Measurements from ENCODE around the gene FCGBP. TPM values are rescaled to one million over a fixed set of nuclear protein-coding genes. Genes with fewer than 3 reads are reported as not detected.
"Not testable (repeated sequence)": the region's sequence is repeated elsewhere in the genome, so short reads cannot be mapped to it uniquely, and the experiment has no call there.

FCGBP gene
- total and polyA plus RNA-seq, 4 donors: 1.3 to 65.8 (median 26.5) TPM

DNA sequence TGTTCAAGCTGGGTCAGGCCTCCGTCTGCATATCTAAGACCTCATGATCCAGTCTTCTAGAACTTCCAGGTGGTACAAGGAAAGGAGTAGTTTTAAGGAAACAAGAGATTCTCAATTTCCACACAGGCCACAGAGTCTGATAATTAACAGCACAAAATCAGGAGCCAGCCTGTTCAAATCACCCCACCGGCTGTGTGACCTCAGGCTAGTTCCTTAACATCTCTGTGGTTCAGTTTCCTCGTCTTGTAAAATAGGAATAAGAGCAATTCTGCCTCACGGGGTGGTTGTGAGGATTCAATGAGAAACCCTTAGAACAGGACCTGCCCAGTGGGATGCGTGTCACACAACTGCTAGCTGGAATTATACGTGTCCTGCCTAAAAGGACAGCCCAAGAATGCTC is 25.6 kb downstream of the FCGBP start:
- no peak overlapping the region for H3K4me3 ChIP-seq

DNA sequence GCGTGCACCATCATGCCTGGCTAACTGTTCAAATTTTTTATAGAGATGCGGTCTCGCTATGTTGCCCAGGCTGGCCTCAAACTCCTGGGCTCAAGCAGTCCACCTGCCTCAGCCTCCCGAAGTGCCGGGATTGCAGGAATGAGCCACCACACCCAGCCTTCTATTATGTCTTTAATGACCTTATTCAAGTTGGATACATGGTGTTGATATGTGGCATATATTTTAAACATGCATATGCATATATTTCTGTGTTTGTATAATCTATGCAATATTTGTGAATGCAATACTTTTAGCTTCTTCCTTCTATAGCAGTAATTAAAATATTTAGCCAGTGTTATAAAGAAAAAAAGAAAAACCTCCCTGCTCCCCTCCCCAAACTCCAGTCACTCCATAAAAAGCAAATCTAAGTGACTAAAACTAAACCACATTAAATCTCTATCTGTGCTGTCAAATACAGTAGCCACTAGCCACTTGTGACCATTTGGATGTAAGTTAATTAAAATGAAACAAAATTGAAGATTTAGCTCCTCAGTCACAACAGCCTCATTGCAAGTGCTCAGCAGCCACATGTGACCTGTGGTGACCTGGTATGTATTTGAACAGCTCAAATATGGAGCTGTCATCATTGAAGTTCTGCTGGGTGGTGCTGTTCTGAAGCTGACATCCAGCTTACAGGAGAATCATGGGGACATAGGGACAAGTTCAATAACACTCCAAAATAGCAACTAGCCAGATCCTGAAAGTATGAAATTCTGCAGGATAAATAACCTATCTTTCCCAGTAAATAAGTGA is 27.4 kb downstream of the FCGBP start:
- TF ChIP-seq, protein P1, sequence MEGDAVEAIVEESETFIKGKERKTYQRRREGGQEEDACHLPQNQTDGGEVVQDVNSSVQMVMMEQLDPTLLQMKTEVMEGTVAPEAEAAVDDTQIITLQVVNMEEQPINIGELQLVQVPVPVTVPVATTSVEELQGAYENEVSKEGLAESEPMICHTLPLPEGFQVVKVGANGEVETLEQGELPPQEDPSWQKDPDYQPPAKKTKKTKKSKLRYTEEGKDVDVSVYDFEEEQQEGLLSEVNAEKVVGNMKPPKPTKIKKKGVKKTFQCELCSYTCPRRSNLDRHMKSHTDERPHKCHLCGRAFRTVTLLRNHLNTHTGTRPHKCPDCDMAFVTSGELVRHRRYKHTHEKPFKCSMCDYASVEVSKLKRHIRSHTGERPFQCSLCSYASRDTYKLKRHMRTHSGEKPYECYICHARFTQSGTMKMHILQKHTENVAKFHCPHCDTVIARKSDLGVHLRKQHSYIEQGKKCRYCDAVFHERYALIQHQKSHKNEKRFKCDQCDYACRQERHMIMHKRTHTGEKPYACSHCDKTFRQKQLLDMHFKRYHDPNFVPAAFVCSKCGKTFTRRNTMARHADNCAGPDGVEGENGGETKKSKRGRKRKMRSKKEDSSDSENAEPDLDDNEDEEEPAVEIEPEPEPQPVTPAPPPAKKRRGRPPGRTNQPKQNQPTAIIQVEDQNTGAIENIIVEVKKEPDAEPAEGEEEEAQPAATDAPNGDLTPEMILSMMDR (IDR thresholded peaks at IDR 0.05; ENCODE audit: control extremely low read depth, extremely low read depth): no peak

More for the DNA sequence above, 25.6 kb downstream of the FCGBP start:
- H3K36me3 ChIP-seq (ENCODE audit: control insufficient read depth in 4 of 4, insufficient read depth in 4 of 4, low read length in 4 of 4): no peaks in the 10 kb centered on the region
- H3K27ac ChIP-seq (ENCODE audit: low read depth in 1 of 2, low read length in 1 of 2): no peak overlapping the region
- no peak for DNase-seq
- no peaks in the 10 kb centered on the region for H3K27me3 ChIP-seq (ENCODE audit: control insufficient read depth in 3 of 3, insufficient read depth in 3 of 3, low read length in 2 of 3)
- no peak for ATAC-seq (ENCODE audit: insufficient read depth, low FRiP score)
- no peak overlapping the region for H3K9ac ChIP-seq (ENCODE audit: insufficient read depth in 1 of 2, low read length in 2 of 2)
- TF ChIP-seq, protein P1 (IDR thresholded peaks at IDR 0.05; ENCODE audit: control extremely low read depth, extremely low read depth): no peak
- no peaks in the 10 kb centered on the region for H3K9me3 ChIP-seq (ENCODE audit: control insufficient read depth in 4 of 4, insufficient read depth in 3 of 4, low read length in 3 of 4)
- H3K4me1 ChIP-seq (ENCODE audit: control insufficient read depth in 5 of 5, insufficient read depth in 5 of 5, low read length in 5 of 5): no peaks in the 10 kb centered on the region
- 85 to 90% methylated on average over 6 of the region's 6 CpGs for WGBS, 2 donors

DNA sequence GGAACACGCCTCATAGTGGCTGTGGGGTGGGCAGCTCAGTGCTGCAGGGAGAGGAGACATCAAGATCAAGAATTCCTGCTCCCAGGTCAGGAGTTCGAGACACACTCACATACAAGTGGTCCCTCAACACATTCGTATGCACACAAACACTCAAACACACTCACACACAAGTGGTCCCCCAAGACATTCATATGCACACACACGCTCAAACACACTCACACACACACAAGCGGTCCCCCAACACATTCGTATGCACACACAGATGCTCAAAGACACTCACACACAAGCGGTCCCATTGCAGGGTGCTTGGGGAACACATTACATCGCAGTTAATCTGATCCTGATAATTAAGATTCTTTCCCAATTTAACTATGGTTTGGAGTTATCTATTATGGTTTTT is 28.2 kb downstream of the FCGBP start:
- WGBS, 2 donors: 91 to 93% methylated on average over 8 of the region's 8 CpGs
- no peaks in the 10 kb centered on the region for H3K4me1 ChIP-seq (ENCODE audit: control insufficient read depth in 5 of 5, insufficient read depth in 5 of 5, low read length in 5 of 5)
- ATAC-seq (ENCODE audit: insufficient read depth, low FRiP score) (no peak), DNase-seq (no peak)
- TF ChIP-seq, protein P1 (IDR thresholded peaks at IDR 0.05; ENCODE audit: control extremely low read depth, extremely low read depth): no peak
- no peaks in the 10 kb centered on the region for H3K9me3 ChIP-seq (ENCODE audit: control insufficient read depth in 4 of 4, insufficient read depth in 3 of 4, low read length in 3 of 4)
- H3K4me3 ChIP-seq: no peak overlapping the region
- no peak overlapping the region for H3K27ac ChIP-seq (ENCODE audit: low read depth in 1 of 2, low read length in 1 of 2)
- no peaks in the 10 kb centered on the region for H3K36me3 ChIP-seq (ENCODE audit: control insufficient read depth in 4 of 4, insufficient read depth in 4 of 4, low read length in 4 of 4)
- H3K27me3 ChIP-seq (ENCODE audit: control insufficient read depth in 3 of 3, insufficient read depth in 3 of 3, low read length in 2 of 3): no peaks in the 10 kb centered on the region
- no peak overlapping the region for H3K9ac ChIP-seq (ENCODE audit: insufficient read depth in 1 of 2, low read length in 2 of 2)

More for the DNA sequence above, 27.4 kb downstream of the FCGBP start:
- 93 to 99% methylated on average over 5 of the region's 5 CpGs for WGBS, 2 donors
- H3K4me3 ChIP-seq: no peak overlapping the region
- ATAC-seq (ENCODE audit: insufficient read depth, low FRiP score) (no peak), DNase-seq (no peak)
- no peaks in the 10 kb centered on the region for H3K4me1 ChIP-seq (ENCODE audit: control insufficient read depth in 5 of 5, insufficient read depth in 5 of 5, low read length in 5 of 5)
- no peak overlapping the region for H3K9ac ChIP-seq (ENCODE audit: insufficient read depth in 1 of 2, low read length in 2 of 2)
- H3K9me3 ChIP-seq (ENCODE audit: control insufficient read depth in 4 of 4, insufficient read depth in 3 of 4, low read length in 3 of 4): no peaks in the 10 kb centered on the region
- no peaks in the 10 kb centered on the region for H3K36me3 ChIP-seq (ENCODE audit: control insufficient read depth in 4 of 4, insufficient read depth in 4 of 4, low read length in 4 of 4)
- no peak overlapping the region for H3K27ac ChIP-seq (ENCODE audit: low read depth in 1 of 2, low read length in 1 of 2)
- no peaks in the 10 kb centered on the region for H3K27me3 ChIP-seq (ENCODE audit: control insufficient read depth in 3 of 3, insufficient read depth in 3 of 3, low read length in 2 of 3)

DNA sequence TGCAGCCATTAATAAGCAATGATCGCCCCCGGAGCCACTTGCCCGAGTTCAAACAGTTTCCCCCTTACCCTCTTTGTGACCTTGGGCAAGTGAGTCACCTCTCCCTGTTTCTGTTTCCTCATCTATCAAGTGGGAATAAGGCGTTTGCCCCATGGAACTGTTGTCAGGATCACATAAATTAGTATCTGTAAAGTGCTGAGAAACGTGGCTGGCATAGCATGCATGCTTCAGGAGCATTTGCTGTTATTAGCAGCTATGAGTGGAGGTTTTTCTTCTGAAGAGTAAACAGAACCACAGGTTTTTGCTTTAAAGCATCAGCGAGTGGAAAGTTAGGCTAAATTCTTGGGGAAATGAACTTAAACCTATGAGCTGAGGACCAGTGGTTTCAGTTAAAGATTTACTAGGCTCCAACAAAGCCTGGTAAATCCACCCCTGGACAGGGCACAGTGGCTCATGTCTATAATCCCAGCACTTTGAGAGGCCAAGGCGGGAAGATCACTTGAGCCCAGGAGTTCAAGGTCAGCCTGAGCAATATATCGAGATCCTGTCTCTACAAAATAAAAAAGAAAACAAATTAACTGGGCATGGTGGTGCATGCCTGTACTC is 30.8 kb downstream of the FCGBP start:
- H3K27ac ChIP-seq (ENCODE audit: low read depth in 1 of 2, low read length in 1 of 2); ATAC-seq (ENCODE audit: insufficient read depth, low FRiP score): not testable (repeated sequence)
- WGBS, 2 donors: 25 to 50% methylated on average over 4 of the region's 8 CpGs

DNA sequence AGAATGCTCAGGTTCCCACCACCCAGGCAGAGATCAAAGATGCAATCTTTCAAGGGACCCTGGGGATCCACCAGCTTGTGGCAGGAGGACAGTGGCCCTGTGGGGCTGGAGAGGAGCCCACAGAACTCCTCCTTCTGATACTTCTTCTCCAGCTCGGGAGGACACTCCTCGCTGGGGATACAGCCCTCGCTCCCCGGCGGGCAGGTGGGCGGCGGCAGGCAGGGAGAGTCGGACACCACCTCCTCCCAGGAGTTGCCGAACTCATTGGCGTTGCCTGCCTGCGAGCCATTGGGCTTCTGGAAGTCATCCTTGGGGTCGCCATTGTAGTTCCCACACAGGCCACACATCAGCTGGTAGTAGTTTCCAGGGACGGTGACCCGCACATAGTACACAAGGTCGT is 32.1 kb downstream of the FCGBP start:
- H3K27ac ChIP-seq (ENCODE audit: low read depth in 1 of 2, low read length in 1 of 2); H3K36me3 ChIP-seq (ENCODE audit: control insufficient read depth in 4 of 4, insufficient read depth in 4 of 4, low read length in 4 of 4); H3K4me1 ChIP-seq (ENCODE audit: control insufficient read depth in 5 of 5, insufficient read depth in 5 of 5, low read length in 5 of 5); H3K9me3 ChIP-seq (ENCODE audit: control insufficient read depth in 4 of 4, insufficient read depth in 3 of 4, low read length in 3 of 4); H3K27me3 ChIP-seq (ENCODE audit: control insufficient read depth in 3 of 3, insufficient read depth in 3 of 3, low read length in 2 of 3); H3K9ac ChIP-seq (ENCODE audit: insufficient read depth in 1 of 2, low read length in 2 of 2); DNase-seq; ATAC-seq (ENCODE audit: insufficient read depth, low FRiP score); H3K4me3 ChIP-seq: not testable (repeated sequence)
- WGBS, 2 donors: 93 to 94% methylated on average over 11 to 15 of the region's 15 CpGs

More for the DNA sequence above, 30.8 kb downstream of the FCGBP start:
- not testable (repeated sequence) for H3K4me3 ChIP-seq; H3K36me3 ChIP-seq (ENCODE audit: control insufficient read depth in 4 of 4, insufficient read depth in 4 of 4, low read length in 4 of 4); H3K27me3 ChIP-seq (ENCODE audit: control insufficient read depth in 3 of 3, insufficient read depth in 3 of 3, low read length in 2 of 3); DNase-seq; H3K9ac ChIP-seq (ENCODE audit: insufficient read depth in 1 of 2, low read length in 2 of 2); H3K9me3 ChIP-seq (ENCODE audit: control insufficient read depth in 4 of 4, insufficient read depth in 3 of 4, low read length in 3 of 4); H3K4me1 ChIP-seq (ENCODE audit: control insufficient read depth in 5 of 5, insufficient read depth in 5 of 5, low read length in 5 of 5)

DNA sequence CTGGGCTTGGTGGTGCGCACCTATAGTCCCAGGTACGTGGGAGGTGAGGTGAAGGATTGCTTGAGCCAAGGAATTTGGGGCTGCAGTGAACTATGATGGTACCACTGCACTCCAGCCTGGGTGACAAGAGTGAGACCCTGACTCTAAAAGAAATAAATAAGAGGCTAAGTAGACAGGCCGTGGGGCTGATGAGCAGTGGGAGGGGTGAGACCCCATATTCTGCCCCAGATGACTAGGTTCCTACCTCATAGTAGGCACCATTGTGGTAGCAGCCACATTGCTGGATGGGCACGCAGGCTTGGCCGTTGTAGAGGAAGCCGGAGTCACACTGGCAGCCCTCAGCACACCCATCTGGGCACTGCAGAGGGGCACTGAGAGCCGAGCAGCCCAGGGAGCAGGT is 32.8 kb downstream of the FCGBP start:
- WGBS, 2 donors: 88 to 92% methylated on average over 4 to 6 of the region's 7 CpGs
- H3K9ac ChIP-seq (ENCODE audit: insufficient read depth in 1 of 2, low read length in 2 of 2); H3K4me3 ChIP-seq; H3K27me3 ChIP-seq (ENCODE audit: control insufficient read depth in 3 of 3, insufficient read depth in 3 of 3, low read length in 2 of 3); H3K36me3 ChIP-seq (ENCODE audit: control insufficient read depth in 4 of 4, insufficient read depth in 4 of 4, low read length in 4 of 4); DNase-seq; H3K9me3 ChIP-seq (ENCODE audit: control insufficient read depth in 4 of 4, insufficient read depth in 3 of 4, low read length in 3 of 4); H3K27ac ChIP-seq (ENCODE audit: low read depth in 1 of 2, low read length in 1 of 2); H3K4me1 ChIP-seq (ENCODE audit: control insufficient read depth in 5 of 5, insufficient read depth in 5 of 5, low read length in 5 of 5); ATAC-seq (ENCODE audit: insufficient read depth, low FRiP score): not testable (repeated sequence)
